Measurements from ENCODE around the gene TGFB1.
"Not testable (repeated sequence)": the region's sequence is repeated elsewhere in the genome, so short reads cannot be mapped to it uniquely, and the experiment has no call there.

Gene TGFB1

GRCh38 chr19:41369769-41370168, 16.0 kb upstream of the TGFB1 start:
- DNase-seq (ENCODE audit: low read depth in 2 of 2) = no peak

GRCh38 chr19:41367848-41368301, 14.2 kb upstream of the TGFB1 start:
- no peak for DNase-seq (ENCODE audit: low read depth in 2 of 2)

GRCh38 chr19:41366089-41366488, 12.4 kb upstream of the TGFB1 start:
- no peak for DNase-seq (ENCODE audit: low read depth in 2 of 2)

DNA sequence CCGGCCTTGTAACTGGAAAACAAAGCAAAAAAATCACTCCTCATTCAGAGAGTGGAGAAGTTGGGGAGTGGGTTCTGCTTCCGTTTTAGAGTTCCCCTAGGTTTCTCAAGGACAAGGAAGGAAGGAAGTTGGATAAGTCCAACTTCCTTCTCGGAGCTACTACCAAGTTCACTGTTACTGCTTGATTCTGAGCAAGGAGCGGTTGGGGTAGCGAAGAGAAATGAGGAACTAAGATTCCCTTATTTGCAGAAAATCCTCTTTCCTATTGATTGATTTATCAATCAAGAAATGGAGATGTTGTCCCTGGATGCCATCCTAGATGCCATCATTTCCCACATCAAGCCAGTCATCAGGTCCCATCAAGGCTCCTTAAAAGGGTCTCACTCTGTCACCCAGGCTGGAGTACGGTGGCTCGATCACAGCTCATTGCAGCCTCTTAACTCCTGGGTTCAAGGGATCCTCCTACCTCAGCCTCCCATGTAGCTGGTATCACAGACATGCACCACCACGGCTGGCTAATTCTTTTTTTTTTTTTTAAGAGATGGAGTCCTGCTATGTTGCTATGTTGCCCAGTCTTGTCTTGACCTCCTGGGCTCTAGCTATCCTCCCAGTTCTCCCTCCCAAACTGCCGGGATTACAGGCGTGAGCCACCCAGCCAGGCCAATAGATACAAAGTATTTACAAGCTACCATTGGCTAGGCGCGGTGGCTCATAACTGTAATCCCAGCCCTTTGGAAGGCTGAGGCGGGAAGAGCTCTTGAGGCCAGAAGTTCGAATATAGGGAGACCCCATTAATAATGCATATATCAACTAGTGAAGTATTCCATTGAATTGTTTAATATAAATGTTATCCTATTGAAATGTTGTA, 11.0 kb upstream of the TGFB1 start:
- no peak for DNase-seq (ENCODE audit: low read depth in 2 of 2)

DNA sequence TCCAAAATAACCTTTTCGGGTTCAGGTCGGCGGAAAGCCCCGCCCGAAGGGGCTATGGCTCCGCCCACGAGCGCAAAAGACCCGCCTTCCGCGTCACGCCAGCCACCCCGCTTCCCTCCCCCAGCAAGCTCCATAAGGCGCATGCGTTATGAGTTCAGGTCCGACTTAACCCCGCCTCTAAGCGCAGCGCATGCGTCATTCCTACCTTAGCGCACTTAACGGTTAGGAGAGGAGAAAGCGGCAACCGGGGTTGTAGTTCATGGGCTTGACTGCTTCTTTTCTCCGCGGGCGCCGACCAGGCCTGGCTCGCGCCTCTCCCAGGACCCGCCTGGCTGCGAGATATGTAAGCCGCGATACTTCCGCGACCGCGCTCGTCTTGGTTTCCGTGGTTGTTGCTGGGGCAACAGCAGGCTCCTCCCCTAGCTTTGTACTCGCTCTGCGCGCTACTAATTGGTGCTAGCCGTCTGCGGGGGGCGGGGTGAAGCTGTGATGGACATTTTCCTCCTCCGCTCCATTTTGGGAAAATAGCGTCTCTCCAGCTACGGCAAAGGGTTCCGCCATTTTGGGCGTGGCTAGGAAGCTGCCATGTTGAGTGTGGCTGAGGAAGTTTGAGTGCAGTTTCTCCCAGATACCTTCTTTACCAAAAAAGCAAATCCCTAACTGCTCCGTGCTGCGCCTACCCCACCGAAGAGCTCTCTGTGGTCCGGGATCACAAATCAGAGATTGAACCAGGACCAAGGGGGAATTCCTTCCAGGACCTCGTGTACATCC, 10.2 kb upstream of the TGFB1 start, which contains the start of gene B9D2:
Gene B9D2 (minus strand): TSS at position 397 of the 771 bp plus-strand sequence. CDS start 630 bp downstream, outside the sequence.
- peak; percentile 93 to 96 for DNase-seq (ENCODE audit: low read depth in 2 of 2)

GRCh38 chr19:41363371-41363752, 9.6 kb upstream of the TGFB1 start:
- DNase-seq (ENCODE audit: low read depth in 2 of 2) = no peak

DNA sequence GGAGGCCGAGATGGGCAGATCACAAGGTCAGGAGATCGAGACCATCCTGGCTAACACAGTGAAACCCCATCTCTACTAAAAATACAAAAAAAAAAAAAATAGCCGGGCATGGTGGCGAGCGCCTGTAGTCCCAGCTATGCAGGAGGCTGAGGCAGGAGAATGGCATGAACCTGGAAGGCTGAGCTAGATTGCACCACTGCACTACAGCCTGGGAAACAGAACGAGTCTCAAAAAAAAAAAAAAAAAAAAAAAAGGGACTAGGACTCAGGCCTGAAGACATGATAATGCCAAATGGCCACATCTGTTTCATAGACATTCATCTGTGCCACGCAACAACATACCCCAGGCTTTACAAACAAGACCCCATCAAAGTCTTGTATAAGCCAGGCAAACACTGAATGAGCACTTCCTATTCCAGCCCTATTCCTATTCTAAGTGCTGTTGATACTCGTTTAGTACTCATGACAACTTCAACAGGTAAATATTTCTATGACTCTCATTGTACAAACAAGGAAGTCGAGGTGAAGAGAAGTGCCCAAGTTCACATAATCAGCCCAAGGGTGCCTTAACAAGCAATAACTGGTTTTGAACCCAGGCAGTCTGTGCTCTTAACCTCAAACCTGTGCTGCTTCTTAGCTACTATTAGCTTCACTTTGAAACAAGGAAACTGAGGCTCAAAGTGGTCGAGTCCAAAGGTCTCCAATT, 8.6 kb upstream of the TGFB1 start:
- DNase-seq (ENCODE audit: low read depth in 2 of 2) = no peak

- DNase-seq (ENCODE audit: low read depth in 2 of 2) = no peak
Observed at GRCh38 chr19:41359741-41360140, 6.0 kb upstream of the TGFB1 start.

GRCh38 chr19:41357746-41358145, 4.0 kb upstream of the TGFB1 start:
- DNase-seq (ENCODE audit: low read depth in 2 of 2) = no peak

- no peak for DNase-seq (ENCODE audit: low read depth in 2 of 2)
Observed at GRCh38 chr19:41356984-41357739, 3.4 kb upstream of the TGFB1 start.

- no peak for DNase-seq (ENCODE audit: low read depth in 2 of 2)
Observed at GRCh38 chr19:41355802-41356201, 2.1 kb upstream of the TGFB1 start.

DNA sequence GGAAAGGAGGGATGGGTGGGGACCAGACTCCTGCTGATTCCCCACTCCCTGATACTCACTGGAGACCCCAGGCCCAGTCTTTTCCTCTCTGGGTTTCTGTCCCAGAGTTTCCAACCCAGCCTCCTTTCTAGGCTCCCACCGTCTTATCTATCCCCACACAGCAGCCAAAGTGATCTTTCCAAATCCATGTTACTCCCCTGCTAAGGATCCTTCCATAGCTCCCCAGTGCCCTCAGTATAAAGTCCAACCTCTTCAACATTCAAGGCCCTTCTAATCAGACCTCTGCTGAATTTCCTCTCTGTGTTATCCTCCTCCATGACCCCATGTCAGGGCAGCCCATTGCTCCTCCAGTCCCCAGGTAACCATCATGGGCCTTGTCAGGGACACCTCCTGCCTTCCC, 1.3 kb upstream of the TGFB1 start:
- DNase-seq (ENCODE audit: low read depth in 2 of 2) = no peak

GRCh38 chr19:41354343-41354953, 726 bp upstream of the TGFB1 start:
- DNase-seq (ENCODE audit: low read depth in 2 of 2) = no peak

DNA sequence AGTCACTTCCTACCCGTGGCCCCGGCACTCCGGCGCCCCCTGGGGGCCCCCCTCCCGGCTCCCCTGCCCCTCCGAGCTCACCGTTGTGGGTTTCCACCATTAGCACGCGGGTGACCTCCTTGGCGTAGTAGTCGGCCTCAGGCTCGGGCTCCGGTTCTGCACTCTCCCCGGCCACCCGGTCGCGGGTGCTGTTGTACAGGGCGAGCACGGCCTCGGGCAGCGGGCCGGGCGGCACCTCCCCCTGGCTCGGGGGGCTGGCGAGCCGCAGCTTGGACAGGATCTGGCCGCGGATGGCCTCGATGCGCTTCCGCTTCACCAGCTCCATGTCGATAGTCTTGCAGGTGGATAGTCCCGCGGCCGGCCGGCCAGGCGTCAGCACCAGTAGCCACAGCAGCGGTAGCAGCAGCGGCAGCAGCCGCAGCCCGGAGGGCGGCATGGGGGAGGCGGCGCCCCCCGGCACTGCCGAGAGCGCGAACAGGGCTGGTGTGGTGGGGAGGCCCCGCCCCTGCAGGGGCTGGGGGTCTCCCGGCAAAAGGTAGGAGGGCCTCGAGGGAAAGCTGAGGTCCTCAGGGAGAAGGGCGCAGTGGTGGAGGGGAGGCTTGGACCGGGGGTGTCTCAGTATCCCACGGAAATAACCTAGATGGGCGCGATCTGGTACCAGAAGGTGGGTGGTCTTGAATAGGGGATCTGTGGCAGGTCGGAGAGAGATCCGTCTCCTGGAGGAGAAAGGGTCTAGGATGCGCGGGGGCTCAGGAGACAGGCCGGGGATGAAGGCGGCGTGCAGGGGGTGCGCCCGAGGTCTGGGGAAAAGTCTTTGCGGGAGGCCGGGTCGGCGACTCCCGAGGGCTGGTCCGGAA, 885 bp downstream of the TGFB1 start:
- peak; percentile 69 to 70 for DNase-seq (ENCODE audit: low read depth in 2 of 2)

GRCh38 chr19:41352279-41352608, 1.5 kb downstream of the TGFB1 start:
- no peak for DNase-seq (ENCODE audit: low read depth in 2 of 2)

DNA sequence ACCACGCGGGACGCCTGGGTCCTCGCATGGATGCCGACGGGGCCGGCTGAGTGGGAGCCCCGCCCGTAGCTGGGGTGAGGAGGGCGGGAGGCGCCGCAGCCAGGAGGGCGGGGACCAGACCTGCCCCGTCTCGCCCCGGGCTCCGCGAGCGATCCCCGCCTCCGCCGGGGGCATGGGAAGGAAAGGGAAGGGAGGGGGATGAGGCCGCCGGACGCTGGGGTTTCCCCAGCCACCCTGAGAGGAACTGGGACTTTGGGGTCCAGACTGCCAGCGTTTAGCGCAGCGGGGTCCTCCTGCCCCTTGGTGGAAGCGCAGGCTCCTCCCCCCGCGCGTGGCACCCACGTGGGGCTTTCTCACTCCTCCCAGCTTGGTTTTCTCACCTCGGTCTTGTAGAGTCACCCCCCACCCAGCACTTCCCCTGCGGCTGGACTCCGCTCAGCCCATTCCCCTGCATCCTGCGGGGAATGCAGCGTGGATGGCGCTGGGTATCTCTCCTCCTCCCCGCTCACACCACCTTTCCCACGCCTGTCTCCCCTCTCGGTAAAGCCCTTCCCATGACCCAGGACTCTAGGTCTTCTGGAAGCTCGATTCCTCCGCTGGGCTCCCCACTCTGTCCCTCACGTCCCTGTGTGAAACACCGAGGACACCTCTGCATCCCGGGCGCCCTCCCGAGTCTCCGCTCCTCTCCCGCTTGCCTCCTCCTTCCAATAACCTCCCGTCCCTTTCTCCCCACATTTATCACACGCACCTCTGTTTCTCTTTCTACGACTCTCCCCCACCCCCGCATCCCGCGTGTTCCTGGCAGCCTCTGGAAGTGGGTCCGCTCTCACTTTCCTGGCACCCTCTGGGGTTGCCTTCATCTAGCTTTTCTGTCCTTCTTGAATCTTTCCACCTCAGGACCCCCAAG, 2.1 kb downstream of the TGFB1 start:
- peak; percentile 72 to 85 for DNase-seq (ENCODE audit: low read depth in 2 of 2)

GRCh38 chr19:41350735-41351338, 2.9 kb downstream of the TGFB1 start:
- no peak for DNase-seq (ENCODE audit: low read depth in 2 of 2)

- DNase-seq (ENCODE audit: low read depth in 2 of 2) = not testable (repeated sequence)
Observed at GRCh38 chr19:41346916-41347315, 6.8 kb downstream of the TGFB1 start.

- no peak for DNase-seq (ENCODE audit: low read depth in 2 of 2)
Observed at GRCh38 chr19:41344162-41344561, 9.6 kb downstream of the TGFB1 start.
